Measurements from ENCODE around the gene TRAPPC1.

GRCh38 chr17:7955414-7956227 is 23.9 kb upstream of the TRAPPC1 start:
- TF ChIP-seq, protein P1, sequence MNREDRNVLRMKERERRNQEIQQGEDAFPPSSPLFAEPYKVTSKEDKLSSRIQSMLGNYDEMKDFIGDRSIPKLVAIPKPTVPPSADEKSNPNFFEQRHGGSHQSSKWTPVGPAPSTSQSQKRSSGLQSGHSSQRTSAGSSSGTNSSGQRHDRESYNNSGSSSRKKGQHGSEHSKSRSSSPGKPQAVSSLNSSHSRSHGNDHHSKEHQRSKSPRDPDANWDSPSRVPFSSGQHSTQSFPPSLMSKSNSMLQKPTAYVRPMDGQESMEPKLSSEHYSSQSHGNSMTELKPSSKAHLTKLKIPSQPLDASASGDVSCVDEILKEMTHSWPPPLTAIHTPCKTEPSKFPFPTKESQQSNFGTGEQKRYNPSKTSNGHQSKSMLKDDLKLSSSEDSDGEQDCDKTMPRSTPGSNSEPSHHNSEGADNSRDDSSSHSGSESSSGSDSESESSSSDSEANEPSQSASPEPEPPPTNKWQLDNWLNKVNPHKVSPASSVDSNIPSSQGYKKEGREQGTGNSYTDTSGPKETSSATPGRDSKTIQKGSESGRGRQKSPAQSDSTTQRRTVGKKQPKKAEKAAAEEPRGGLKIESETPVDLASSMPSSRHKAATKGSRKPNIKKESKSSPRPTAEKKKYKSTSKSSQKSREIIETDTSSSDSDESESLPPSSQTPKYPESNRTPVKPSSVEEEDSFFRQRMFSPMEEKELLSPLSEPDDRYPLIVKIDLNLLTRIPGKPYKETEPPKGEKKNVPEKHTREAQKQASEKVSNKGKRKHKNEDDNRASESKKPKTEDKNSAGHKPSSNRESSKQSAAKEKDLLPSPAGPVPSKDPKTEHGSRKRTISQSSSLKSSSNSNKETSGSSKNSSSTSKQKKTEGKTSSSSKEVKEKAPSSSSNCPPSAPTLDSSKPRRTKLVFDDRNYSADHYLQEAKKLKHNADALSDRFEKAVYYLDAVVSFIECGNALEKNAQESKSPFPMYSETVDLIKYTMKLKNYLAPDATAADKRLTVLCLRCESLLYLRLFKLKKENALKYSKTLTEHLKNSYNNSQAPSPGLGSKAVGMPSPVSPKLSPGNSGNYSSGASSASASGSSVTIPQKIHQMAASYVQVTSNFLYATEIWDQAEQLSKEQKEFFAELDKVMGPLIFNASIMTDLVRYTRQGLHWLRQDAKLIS (CRISPR knock-in tag; IDR thresholded peaks at IDR 0.05; ENCODE audit: borderline replicate concordance): no peak
- TF ChIP-seq, protein P2, sequence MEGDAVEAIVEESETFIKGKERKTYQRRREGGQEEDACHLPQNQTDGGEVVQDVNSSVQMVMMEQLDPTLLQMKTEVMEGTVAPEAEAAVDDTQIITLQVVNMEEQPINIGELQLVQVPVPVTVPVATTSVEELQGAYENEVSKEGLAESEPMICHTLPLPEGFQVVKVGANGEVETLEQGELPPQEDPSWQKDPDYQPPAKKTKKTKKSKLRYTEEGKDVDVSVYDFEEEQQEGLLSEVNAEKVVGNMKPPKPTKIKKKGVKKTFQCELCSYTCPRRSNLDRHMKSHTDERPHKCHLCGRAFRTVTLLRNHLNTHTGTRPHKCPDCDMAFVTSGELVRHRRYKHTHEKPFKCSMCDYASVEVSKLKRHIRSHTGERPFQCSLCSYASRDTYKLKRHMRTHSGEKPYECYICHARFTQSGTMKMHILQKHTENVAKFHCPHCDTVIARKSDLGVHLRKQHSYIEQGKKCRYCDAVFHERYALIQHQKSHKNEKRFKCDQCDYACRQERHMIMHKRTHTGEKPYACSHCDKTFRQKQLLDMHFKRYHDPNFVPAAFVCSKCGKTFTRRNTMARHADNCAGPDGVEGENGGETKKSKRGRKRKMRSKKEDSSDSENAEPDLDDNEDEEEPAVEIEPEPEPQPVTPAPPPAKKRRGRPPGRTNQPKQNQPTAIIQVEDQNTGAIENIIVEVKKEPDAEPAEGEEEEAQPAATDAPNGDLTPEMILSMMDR (IDR thresholded peaks at IDR 0.05): no peak
- TF ChIP-seq ZNF263 (CRISPR knock-in tag; IDR thresholded peaks at IDR 0.05; ENCODE audit: low read depth) (no peak), HMGXB4 (CRISPR knock-in tag; IDR thresholded peaks at IDR 0.05) (no peak), ZBTB43 (CRISPR knock-in tag; IDR thresholded peaks at IDR 0.05) (no peak), ATF2 (CRISPR knock-in tag; IDR thresholded peaks at IDR 0.05; ENCODE audit: borderline replicate concordance, low read depth) (no peak), MYBL2 (CRISPR knock-in tag; IDR thresholded peaks at IDR 0.05) (no peak), KAT7 (CRISPR knock-in tag; IDR thresholded peaks at IDR 0.05; ENCODE audit: borderline replicate concordance) (no peak), ZNF396 (CRISPR knock-in tag; IDR thresholded peaks at IDR 0.05; ENCODE audit: borderline replicate concordance) (no peak), ESRRA (CRISPR knock-in tag; IDR thresholded peaks at IDR 0.05; ENCODE audit: borderline replicate concordance) (no peak)
- TF ChIP-seq, protein P3, sequence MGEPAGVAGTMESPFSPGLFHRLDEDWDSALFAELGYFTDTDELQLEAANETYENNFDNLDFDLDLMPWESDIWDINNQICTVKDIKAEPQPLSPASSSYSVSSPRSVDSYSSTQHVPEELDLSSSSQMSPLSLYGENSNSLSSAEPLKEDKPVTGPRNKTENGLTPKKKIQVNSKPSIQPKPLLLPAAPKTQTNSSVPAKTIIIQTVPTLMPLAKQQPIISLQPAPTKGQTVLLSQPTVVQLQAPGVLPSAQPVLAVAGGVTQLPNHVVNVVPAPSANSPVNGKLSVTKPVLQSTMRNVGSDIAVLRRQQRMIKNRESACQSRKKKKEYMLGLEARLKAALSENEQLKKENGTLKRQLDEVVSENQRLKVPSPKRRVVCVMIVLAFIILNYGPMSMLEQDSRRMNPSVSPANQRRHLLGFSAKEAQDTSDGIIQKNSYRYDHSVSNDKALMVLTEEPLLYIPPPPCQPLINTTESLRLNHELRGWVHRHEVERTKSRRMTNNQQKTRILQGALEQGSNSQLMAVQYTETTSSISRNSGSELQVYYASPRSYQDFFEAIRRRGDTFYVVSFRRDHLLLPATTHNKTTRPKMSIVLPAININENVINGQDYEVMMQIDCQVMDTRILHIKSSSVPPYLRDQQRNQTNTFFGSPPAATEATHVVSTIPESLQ (CRISPR knock-in tag; IDR thresholded peaks at IDR 0.05): no peak
- TF ChIP-seq, protein P4, sequence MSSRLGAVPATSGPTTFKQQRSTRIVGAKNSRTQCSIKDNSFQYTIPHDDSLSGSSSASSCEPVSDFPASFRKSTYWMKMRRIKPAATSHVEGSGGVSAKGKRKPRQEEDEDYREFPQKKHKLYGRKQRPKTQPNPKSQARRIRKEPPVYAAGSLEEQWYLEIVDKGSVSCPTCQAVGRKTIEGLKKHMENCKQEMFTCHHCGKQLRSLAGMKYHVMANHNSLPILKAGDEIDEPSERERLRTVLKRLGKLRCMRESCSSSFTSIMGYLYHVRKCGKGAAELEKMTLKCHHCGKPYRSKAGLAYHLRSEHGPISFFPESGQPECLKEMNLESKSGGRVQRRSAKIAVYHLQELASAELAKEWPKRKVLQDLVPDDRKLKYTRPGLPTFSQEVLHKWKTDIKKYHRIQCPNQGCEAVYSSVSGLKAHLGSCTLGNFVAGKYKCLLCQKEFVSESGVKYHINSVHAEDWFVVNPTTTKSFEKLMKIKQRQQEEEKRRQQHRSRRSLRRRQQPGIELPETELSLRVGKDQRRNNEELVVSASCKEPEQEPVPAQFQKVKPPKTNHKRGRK (CRISPR knock-in tag; IDR thresholded peaks at IDR 0.05; ENCODE audit: borderline replicate concordance): no peak
- TF ChIP-seq, protein P5, sequence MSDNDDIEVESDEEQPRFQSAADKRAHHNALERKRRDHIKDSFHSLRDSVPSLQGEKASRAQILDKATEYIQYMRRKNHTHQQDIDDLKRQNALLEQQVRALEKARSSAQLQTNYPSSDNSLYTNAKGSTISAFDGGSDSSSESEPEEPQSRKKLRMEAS (CRISPR knock-in tag; IDR thresholded peaks at IDR 0.05): no peak
